Measurements from ENCODE around the gene IL1F10.

The IL1F10 gene

GRCh38 chr2:113067681-113068080 is at the start of gene IL1F10:
TSS of gene IL1F10 (plus strand) at chr2:113067970. CDS start at chr2:113072739, 4,769 bp downstream.
- no peak for DNase-seq

GRCh38 chr2:113018509-113018908 is 49.3 kb upstream of the IL1F10 start:
- DNase-seq, result no peak

- DNase-seq, result no peak
Observed at GRCh38 chr2:113021312-113021711, 46.5 kb upstream of the IL1F10 start.

GRCh38 chr2:113024764-113025163 is 43.0 kb upstream of the IL1F10 start:
- DNase-seq, result no peak

GRCh38 chr2:113025737-113026136 is 42.0 kb upstream of the IL1F10 start:
- no peak for DNase-seq

- no peak for DNase-seq
Observed at GRCh38 chr2:113027691-113028090, 40.1 kb upstream of the IL1F10 start.

GRCh38 chr2:113028112-113028511 is 39.7 kb upstream of the IL1F10 start:
- no peak for DNase-seq

GRCh38 chr2:113032737-113033136 is 35.0 kb upstream of the IL1F10 start:
- no peak for DNase-seq

- DNase-seq, result no peak
Observed at GRCh38 chr2:113034016-113034415, 33.8 kb upstream of the IL1F10 start.

GRCh38 chr2:113036763-113037162 is 31.0 kb upstream of the IL1F10 start:
- DNase-seq, result no peak

- no peak for DNase-seq
Observed at GRCh38 chr2:113038291-113038690, 29.5 kb upstream of the IL1F10 start.

GRCh38 chr2:113039158-113039557 is 28.6 kb upstream of the IL1F10 start:
- no peak for DNase-seq

- no peak for DNase-seq
Observed at GRCh38 chr2:113039719-113040118, 28.1 kb upstream of the IL1F10 start.

GRCh38 chr2:113041871-113042270 is 25.9 kb upstream of the IL1F10 start:
- no peak for DNase-seq

GRCh38 chr2:113046465-113046864 is 21.3 kb upstream of the IL1F10 start:
- no peak for DNase-seq

GRCh38 chr2:113050921-113051895 is 16.6 kb upstream of the IL1F10 start:
- peak in 1 of 2 donors; percentile 10 for DNase-seq

- DNase-seq, result no peak
Observed at GRCh38 chr2:113052396-113052917, 15.3 kb upstream of the IL1F10 start, which contains the start of gene IL36B. TSS of gene IL36B (minus strand) at chr2:113052867.

- DNase-seq, result no peak
Observed at GRCh38 chr2:113053666-113054065, 14.1 kb upstream of the IL1F10 start.

GRCh38 chr2:113054066-113054465 is 13.7 kb upstream of the IL1F10 start:
- DNase-seq, result no peak

GRCh38 chr2:113056521-113056920 is 11.2 kb upstream of the IL1F10 start:
- no peak for DNase-seq

- DNase-seq, result no peak
Observed at GRCh38 chr2:113057117-113057516, 10.7 kb upstream of the IL1F10 start.

GRCh38 chr2:113058411-113058994 is 9.3 kb upstream of the IL1F10 start:
- no peak for DNase-seq

- no peak for DNase-seq
Observed at GRCh38 chr2:113058998-113059960, 8.5 kb upstream of the IL1F10 start, which contains the start of gene IL36RN. TSS of gene IL36RN (plus strand) at chr2:113059198. CDS start at chr2:113059439, 241 bp downstream.

All from stimulated activated CD4-positive, alpha-beta T cell treated with anti-CD3 and anti-CD28 coated beads, Interleukin-2, amount 100 ng/mL, for 24 hours (primary cell).